GM12878 (cell line): Measurements from ENCODE around the gene FICD. TPM values are rescaled to one million over a fixed set of nuclear protein-coding genes. Genes with fewer than 3 reads are reported as not detected.
"Not testable (repeated sequence)": the region's sequence is repeated elsewhere in the genome, so short reads cannot be mapped to it uniquely, and the experiment has no call there.

Experiments used
- ATAC-seq: fragments of 200-7000 bp; cut with Tn5 transposase; 3 replicates; pipeline ENCODE4 v1.9.1; 2020; ENCODE audit warnings: mild to moderate bottlenecking, moderate library complexity
- BruUV-seq: library from RNA; stranded (reverse); fragments of 400-500 nt; replicated peaks from 2 replicates; lab custom pipeline; 2021; lab: Mats Ljungman, UMichigan
- CTCF ChIA-PET: fragments of 300-600 bp; sonication (Branson Sonifier 250); formaldehyde crosslinking; extraction: SDS; loops from one replicate; lab custom pipeline; 2021; ENCODE audit warnings: inconsistent platforms; lab: Yijun Ruan, JAX
- POLR2A ChIA-PET: fragments of 350-600 bp; formaldehyde crosslinking; extraction: SDS; loops from one replicate; lab custom pipeline; 2021; ENCODE audit warnings: inconsistent platforms; lab: Charles Lee
- RAD21 ChIA-PET: fragments of 300-600 bp; sonication (Branson Sonifier 250); formaldehyde crosslinking; loops from one replicate; lab custom pipeline; 2023; ENCODE audit warnings: antibody characterized with exemption; ENCODE audit not compliant: unreplicated experiment; lab: Charles Lee
- SMC1A ChIA-PET: fragments of 300-600 bp; sonication (Branson Sonifier 250); formaldehyde crosslinking; loops from one replicate; lab custom pipeline; 2023; ENCODE audit not compliant: unreplicated experiment, uncharacterized antibody; lab: Charles Lee
- DNase-seq: peaks from one replicate; pipeline ENCODE4 v3.0.0-alpha.2; 2011; ENCODE audit warnings: low read depth, low spot score
- FAIRE-seq: peaks from 3 replicates; lab custom pipeline; 2011; peaks lifted over from hg19 to GRCh38; lab: Jason Lieb, UNC
- H2AFZ ChIP-seq: 2 replicates; pipeline ENCODE4 v1.6.0; 2011; ENCODE audit warnings: low read depth, low read length, control low read depth; ENCODE audit not compliant: control insufficient read depth
- H3K27ac ChIP-seq: 2 replicates; pipeline ENCODE4 v1.5.1; 2011; ENCODE audit warnings: control low read depth; ENCODE audit not compliant: control insufficient read depth, insufficient read depth
- H3K27me3 ChIP-seq, 2 experiments: replicated peaks in 1 of 2; 2 replicates each; pipeline versions ENCODE4 v1.6.0 to v1.6.1; 2011; ENCODE audit warnings: low read length in 1 of 2; ENCODE audit not compliant: control insufficient read depth in 2 of 2, insufficient read depth in 2 of 2
- H3K36me3 ChIP-seq, 2 experiments: 2 replicates each; pipeline ENCODE4 v1.5.1; 2011; ENCODE audit warnings: low read length in 1 of 2; ENCODE audit not compliant: control insufficient read depth in 2 of 2, insufficient read depth in 2 of 2
- H3K4me1 ChIP-seq: 2 replicates; pipeline ENCODE4 v1.6.1; 2011; ENCODE audit warnings: mild to moderate bottlenecking, low read length, moderate library complexity, mixed read lengths; ENCODE audit not compliant: control insufficient read depth, insufficient read depth
- H3K4me2 ChIP-seq: 2 replicates; pipeline ENCODE4 v1.6.0; 2011; ENCODE audit warnings: control low read depth; ENCODE audit not compliant: control insufficient read depth, insufficient read depth
- H3K4me3 ChIP-seq: fragments of 200-600 bp; sonication (generic); 2 replicates; pipeline ENCODE4 v1.5.1; 2016
- H3K79me2 ChIP-seq: 2 replicates; pipeline ENCODE4 v1.6.0; 2011; ENCODE audit warnings: low read length; ENCODE audit not compliant: control insufficient read depth, insufficient read depth
- H3K9ac ChIP-seq: 2 replicates; pipeline ENCODE4 v1.8.0; 2011; ENCODE audit warnings: low read length, control low read depth, mixed read lengths; ENCODE audit not compliant: control insufficient read depth, insufficient read depth
- H3K9me3 ChIP-seq: replicated peaks from 3 replicates; pipeline ENCODE4 v1.5.1; 2011; ENCODE audit warnings: mild to moderate bottlenecking, low read length; ENCODE audit not compliant: control insufficient read depth, insufficient read depth
- H4K20me1 ChIP-seq: 2 replicates; pipeline ENCODE4 v1.6.0; 2011; ENCODE audit not compliant: control insufficient read depth, insufficient read depth
- WGBS: methylation state at CpG from one replicate; pipeline ENCODE4 v1.1.6; 2016; ENCODE audit warnings: low lambda C conversion rate; ENCODE audit not compliant: insufficient replicate concordance, insufficient coverage; ENCODE audit errors: missing lambda C conversion rate; 5-methylcytosine and 5-hydroxymethylcytosine counted together
- in situ Hi-C: fragments of 300-500 bp; cut with MboI; formaldehyde crosslinking; loops from 9 replicates; pipeline ENCODE4 v1.14.3; 2018; ENCODE audit warnings: mixed read lengths
- intact Hi-C: fragments of 100-400 bp; cut with micrococcal nuclease; formaldehyde crosslinking; loops from one replicate; pipeline ENCODE4 v1.14.2; 2022; ENCODE audit not compliant: unreplicated experiment
- polyA plus RNA-seq, 11 experiments: library from polyadenylated mRNA; depleted of rRNA in 4 of 11; unstranded in 6 of 11; stranded (reverse) in 5 of 11; fragments of >200 nt; fragmentation: Nextera tagmentation in 4 of 11; fragmentation: Illumina TruSeq in 1 of 11; extraction: Ambion mirVana in 4 of 11; extraction: Trizol in 1 of 11; gene quantifications; 1 replicate in 1 of 11; 2 replicates in 10 of 11; pipeline versions ENCODE4 v1.2.1 to v1.2.3, GENCODE V29; 2011 to 2016; ENCODE audit warnings: inconsistent platforms in 2 of 11, missing spikeins in 2 of 11, low read depth in 1 of 11
- total RNA-seq, 4 experiments: library from RNA; depleted of rRNA in 3 of 4; stranded (reverse); fragments of >200 nt in 3 of 4; fragmentation: Illumina TruSeq in 1 of 4; extraction: Trizol in 1 of 4; gene quantifications; 2 replicates each; pipeline versions ENCODE4 v1.2.1 to v1.2.3, GENCODE V29; 2013 to 2021

Gene FICD
- total and polyA plus RNA-seq, 10 of the 15 experiments (the other 5 are each of a cell fraction or from before 2014, with no cell fraction given), result 1.1 to 9.4 (median 4.3) TPM

DNA sequence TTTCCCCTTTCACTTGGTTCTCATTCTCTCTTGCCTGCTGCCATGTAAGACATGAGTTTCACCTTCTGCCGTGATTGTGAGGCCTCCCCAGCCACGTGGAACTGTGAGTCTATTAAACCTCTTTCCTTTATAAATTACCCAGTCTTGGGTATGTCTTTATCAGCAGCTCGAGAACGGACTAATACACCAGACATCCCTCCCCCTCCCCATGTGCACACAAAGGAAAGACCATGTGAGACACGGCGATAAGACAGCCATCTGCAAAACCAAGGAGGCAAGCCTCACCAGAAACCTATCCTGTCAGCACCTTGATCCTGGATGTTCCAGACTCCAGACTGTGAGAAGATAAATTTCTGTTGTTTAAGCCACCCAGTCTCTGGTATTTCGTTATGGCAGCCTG, 29.7 kb upstream of the FICD start:
- not testable (repeated sequence) for ATAC-seq, H3K4me2 ChIP-seq

DNA sequence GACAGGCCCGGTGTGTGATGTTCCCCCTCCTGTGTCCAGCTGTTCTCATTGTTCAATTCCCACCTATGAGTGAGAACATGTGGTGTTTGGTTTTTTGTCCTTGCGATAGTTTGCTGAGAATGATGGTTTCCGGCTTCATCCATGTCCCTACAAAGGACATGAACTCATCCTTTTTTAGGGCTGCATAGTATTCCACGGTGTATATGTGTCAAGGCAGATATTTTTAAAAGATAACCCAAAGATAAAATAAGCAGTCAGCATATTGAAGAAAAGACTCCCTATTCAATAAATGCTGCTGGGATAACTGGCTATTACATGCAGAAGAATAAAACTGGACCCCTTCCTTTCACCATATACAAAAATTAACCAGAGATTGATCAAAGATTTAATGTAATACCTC, 28.0 kb upstream of the FICD start:
- H3K4me2 ChIP-seq, H2AFZ ChIP-seq, CTCF ChIA-PET, BruUV-seq, POLR2A ChIA-PET, H3K36me3 ChIP-seq, ATAC-seq, FAIRE-seq, RAD21 ChIA-PET, H3K79me2 ChIP-seq, H3K27me3 ChIP-seq, DNase-seq, intact Hi-C loops, H4K20me1 ChIP-seq, H3K4me3 ChIP-seq, H3K4me1 ChIP-seq, H3K9ac ChIP-seq, H3K27ac ChIP-seq, in situ Hi-C loops, H3K9me3 ChIP-seq, SMC1A ChIA-PET: not testable (repeated sequence)
- WGBS, result 54% methylated on average over 4 of the region's 4 CpGs

More for the DNA sequence above, 29.7 kb upstream of the FICD start:
- SMC1A ChIA-PET, H2AFZ ChIP-seq, H3K27ac ChIP-seq, BruUV-seq, FAIRE-seq, H3K9me3 ChIP-seq, H3K36me3 ChIP-seq, intact Hi-C loops, H3K79me2 ChIP-seq, H3K9ac ChIP-seq, H4K20me1 ChIP-seq, DNase-seq, POLR2A ChIA-PET, H3K4me1 ChIP-seq, H3K27me3 ChIP-seq, CTCF ChIA-PET, RAD21 ChIA-PET, in situ Hi-C loops, H3K4me3 ChIP-seq: not testable (repeated sequence)
- WGBS, result 20% methylated on average over 7 of the region's 7 CpGs
